ENCODE results near the gene CDSN. TPM values are rescaled to one million over a fixed set of nuclear protein-coding genes. Genes with fewer than 3 reads are reported as not detected.

Gene CDSN
- total RNA-seq, 1 donor from 2014 or later, result not detected

DNA sequence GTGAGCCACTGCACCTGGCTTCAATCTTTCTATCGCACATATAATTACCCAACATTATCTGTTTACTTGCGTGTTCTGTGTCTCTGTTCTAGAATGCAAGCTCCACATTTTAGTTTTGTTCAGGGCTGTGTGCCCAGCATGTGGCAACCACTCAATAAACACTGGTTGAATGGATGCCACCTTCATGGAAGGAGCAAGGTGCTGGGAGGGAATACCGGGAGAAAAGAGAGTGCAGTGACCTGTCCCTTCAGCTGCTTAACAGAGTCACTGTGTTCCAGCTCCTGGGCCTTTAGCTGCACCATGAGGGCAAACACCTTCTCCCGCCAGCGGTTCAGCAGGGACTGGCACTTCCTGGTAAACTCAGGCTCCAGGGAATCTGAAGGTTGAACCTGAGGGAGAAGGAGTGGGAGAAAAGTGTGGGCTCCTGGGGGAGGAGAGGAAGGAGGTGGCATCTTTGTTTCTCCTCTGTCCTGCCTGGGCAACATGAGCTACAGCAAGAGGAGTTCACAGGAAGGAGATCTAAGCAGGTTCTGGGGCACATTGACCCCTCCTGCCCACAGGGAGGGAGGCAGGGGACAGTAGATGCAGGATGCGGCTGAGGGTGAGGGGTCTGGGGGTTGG lies 29.7 kb upstream of the CDSN start:
- DNase-seq (ENCODE audit: extremely low read depth, low read depth, low spot score), result no peak

DNA sequence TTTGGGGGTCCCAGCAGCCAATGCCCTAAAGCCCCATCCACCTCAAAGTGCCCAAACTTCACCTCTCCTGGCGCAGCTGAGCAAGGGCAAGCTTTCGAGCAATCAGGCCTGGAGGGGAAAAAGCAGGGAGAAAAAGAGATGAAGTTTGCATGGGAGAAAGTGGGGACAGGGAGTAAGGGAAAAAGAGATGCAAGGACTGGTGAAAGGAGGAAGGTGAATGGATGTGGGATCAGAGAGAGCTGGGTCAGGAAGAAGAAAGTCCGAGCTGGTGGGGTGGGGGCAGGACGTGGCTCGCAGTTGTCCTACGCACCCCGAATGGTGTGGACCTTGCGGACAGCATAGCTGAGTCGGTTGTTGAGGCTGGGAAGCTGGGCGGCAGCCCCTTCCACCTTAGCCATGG lies 25.1 kb upstream of the CDSN start:
- no peak for DNase-seq (ENCODE audit: extremely low read depth, low read depth, low spot score)

DNA sequence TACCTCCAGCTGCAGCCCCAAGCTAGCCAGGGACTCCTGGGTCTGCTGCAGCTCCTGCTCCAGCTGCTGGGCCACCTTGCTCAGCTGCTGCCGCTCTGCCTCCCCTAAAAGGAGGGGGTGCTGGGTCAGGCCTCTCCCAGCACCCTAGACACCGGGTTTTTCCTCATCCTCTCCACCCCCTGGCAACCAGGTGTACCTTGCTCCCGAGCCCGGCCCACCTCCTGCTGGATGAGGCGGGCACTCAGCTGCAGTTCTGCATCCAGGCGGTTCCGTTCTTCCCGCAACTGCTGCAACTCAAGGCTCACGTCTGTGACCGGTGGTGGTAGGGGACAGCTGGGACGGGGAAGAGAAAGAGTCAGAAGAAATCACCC lies 24.7 kb upstream of the CDSN start:
- DNase-seq (ENCODE audit: extremely low read depth, low read depth, low spot score), result no peak

DNA sequence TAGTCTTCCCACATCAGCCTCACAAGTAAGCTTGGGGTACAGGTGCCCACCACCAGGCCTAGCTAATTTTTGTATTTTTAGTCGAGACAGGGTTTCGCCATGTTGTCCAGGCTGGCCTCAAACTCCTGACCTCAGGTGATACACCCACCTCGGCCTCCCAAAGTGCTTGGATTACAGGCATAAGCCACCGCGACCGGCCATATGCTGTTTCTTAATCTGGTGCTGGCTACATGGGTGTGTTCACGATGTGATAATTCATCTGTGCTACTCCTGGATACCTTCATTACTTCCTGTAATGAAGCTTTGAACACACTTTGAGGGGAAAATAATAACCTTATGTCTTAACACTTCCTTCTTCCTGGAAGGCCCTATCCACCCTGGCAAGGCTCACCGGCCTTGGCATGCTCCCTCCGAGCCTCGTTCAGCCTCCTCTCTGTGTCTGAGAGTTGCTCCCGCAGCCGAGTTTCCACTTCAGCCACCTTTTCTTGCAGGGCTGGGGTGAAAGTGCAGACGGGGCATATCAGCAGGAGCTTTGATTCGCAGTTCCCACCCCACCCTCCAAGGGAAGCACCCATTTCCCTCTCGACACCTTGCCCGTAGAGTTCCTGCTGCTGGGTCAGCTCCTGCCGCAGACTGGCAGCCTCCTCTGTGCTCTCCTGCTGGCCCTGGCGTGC lies 24.2 kb upstream of the CDSN start:
- no peak for DNase-seq (ENCODE audit: extremely low read depth, low read depth, low spot score)

DNA sequence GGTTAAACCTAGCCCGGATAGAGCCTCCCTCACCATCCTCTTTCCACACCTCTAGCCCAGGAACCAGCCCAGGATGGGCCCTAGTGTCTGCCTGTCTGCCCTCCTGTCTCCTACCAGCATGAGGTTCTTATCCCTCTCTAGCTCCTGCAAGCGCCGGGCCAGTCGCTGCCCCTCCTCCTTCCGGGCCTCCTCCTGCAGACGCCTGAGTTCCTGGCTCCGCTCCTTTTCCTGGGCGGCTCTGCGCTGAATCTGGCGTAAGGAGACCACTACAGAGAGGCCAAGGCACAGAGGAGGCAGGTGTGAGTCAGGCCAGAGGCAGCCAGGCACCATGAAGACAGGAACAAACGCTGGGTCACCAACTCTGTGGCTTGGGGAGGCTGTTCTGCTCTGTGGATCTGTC lies 22.9 kb upstream of the CDSN start:
- no peak for DNase-seq (ENCODE audit: extremely low read depth, low read depth, low spot score)

DNA sequence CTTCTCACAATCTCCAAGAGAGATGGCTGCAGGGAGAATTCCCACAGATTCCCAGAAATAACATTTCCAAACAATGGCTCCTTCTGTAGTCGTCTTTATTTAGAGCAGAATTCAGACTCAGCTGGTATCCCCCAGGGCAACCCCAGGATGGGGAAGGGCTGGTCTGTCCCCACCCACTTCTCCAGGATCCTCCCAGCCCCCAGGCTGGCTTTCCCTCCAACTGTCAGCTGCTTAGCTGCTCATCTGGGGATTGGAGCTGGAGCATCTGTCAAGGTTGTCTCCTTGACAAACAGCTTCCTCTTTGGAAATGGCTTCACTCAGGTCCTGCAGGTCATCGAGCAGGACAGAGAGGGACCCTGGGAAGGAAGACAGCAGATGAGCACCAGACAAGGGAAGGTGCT lies 22.1 kb upstream of the CDSN start:
- DNase-seq (ENCODE audit: extremely low read depth, low read depth, low spot score), result no peak

DNA sequence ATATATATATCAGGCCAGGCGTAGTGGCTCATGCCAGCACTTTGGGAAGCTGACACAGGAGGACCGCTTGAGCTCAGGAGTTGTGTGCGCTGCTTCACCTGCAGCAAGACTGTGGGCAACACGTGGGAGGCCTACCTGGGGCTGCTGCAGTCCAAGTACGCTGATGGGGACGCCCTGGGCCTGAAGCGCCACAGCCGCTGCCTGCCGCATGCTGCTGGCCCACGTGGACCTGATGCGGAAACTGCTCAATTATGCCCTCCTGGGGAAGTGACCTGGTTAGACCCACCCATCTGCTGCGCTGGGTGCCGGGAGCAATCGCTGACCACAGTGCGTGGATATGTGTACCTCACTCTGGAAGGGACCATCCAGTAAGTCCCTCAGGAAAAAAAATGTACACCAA lies 20.4 kb upstream of the CDSN start:
- DNase-seq (ENCODE audit: extremely low read depth, low read depth, low spot score), result no peak

DNA sequence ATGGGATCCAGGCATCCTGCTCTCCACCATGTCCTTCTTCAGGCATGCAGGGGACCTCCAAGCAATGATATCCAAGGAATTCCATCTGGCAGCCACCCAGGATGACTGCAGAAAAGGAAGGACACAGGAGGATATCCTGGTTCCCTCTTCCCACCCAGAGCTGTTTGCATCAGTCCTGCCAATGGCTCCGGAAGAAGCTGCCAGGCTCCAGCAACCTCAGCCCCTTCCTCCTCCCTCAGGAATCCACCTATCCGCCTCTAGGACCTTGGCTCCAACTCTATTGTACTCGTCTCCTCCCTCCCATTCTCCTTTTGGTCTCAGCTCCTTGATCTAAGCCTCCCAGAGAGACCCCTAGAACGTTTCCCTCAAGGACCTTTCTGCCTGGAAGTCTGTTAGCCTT lies 19.4 kb upstream of the CDSN start:
- no peak for DNase-seq (ENCODE audit: extremely low read depth, low read depth, low spot score)

DNA sequence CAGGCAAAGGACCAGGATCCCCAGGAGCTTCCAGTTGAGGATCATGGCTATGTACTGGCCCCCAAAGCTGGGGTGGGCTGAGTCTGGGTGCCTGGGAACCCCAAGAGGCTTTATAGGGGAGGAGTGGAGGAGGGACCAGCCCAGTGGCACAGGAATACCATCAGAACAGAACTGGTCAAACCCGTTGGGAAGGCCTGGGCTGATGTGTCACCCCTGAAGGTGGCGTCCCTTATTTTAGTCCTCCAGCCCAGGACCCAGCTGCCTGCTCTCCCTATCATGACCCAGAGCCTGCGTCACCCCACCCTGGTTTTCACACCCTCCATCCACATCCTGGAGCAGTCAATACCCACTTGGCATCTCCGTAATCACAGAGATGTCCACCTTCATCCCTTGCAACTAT lies 18.7 kb upstream of the CDSN start, which contains the start of gene PSORS1C2:
Gene PSORS1C2 (minus strand): TSS at position 85 of the 400 bp plus-strand sequence. CDS start 40 bp downstream, at position 45.
- DNase-seq (ENCODE audit: extremely low read depth, low read depth, low spot score), result no peak

DNA sequence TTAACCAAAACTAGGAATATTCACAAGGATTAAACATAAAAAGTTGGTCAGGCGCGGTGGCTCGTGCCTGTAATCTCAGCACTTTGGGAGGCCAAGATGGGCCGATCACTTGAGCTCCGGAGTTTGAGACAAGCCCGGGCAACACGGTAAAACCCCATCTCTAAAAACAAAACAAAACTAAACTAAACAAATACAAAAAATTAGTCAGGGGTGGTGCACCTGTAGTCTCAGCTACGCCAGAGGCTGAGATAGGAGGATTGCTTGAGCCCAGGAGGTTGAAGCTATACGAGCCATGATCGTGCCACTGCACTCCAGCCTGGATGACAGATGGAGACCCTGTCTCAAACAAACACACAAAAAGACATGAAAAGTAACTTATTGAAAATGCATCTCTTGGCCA lies 15.5 kb upstream of the CDSN start:
- no peak for DNase-seq (ENCODE audit: extremely low read depth, low read depth, low spot score)

DNA sequence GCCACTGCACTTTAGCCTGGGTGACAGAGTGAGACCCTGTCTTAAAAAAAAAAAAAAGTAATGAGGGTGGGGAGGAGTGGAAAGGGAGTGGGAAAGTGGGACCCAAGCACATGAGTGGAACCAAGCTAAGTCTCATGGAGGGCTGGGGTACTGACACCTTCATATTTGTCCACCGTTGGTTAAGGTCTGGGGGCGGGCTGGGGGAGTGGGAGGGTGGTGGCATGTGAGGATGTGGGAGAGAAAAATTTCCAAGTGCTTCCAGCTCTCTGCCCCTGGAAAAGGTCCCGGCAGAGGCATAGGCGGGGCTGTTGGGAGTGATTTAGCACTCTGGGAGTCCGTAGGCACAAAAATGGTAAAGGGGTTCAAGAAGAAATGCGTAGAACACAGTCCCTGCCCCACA lies 12.6 kb upstream of the CDSN start:
- no peak for DNase-seq (ENCODE audit: extremely low read depth, low read depth, low spot score)

DNA sequence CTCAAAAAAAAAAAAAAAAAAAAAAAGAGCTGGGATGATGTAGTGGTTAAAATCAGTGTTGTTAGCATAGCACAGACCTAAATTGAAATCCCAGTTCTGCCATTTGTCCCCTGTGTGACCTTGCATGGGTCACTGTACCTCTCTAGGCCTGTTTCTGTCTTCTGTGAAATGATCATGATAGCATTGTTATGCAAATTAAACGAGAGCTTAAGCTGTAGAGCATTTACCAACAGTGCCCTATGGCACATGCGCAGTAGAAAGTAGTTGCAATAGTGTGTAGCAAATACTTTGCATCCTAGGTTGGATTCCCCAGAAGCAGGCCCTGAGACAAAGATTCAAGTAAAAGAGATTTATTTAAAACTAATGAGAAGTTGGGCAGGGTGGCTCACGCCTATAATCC lies 11.3 kb upstream of the CDSN start:
- DNase-seq (ENCODE audit: extremely low read depth, low read depth, low spot score), result no peak

DNA sequence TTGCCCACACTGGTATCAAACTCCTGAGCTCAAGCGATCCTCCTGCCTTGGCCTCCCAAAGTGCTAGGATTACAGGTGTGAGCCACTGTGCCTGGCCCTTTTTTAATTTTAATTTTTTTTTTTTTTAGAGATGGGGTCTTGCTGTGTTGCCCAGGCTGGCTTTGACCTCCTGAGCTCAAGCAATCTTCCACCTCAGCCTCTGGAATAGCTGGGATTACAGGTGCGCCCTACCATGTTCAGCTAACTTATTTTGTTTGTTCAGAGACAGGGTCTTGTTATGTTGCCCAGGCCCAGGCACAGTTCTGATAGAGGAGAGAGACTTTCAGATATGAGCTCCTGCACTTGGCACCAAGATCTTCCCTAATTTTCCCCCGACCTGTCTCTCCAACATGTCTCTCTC lies 10.5 kb upstream of the CDSN start:
- DNase-seq (ENCODE audit: extremely low read depth, low read depth, low spot score), result no peak

DNA sequence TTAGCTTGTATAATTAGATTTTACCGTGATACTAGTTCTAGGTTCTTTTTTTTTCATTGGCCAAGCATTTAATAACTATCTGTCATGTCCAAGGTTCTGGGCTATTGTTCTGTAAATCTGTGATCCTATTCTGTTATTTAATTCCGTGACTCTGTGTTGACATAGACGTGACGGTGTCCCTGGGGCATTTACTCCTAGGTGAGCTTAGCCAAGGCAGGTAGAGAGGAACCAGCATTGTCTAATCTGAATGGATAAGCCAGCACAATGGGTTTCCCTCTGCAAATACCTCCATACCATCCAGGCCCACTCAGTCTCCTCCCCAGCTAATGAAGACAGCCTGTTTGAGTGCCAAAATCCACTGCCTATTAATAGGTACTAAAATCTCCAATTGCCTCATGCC lies 8.9 kb upstream of the CDSN start:
- no peak for DNase-seq (ENCODE audit: extremely low read depth, low read depth, low spot score)

DNA sequence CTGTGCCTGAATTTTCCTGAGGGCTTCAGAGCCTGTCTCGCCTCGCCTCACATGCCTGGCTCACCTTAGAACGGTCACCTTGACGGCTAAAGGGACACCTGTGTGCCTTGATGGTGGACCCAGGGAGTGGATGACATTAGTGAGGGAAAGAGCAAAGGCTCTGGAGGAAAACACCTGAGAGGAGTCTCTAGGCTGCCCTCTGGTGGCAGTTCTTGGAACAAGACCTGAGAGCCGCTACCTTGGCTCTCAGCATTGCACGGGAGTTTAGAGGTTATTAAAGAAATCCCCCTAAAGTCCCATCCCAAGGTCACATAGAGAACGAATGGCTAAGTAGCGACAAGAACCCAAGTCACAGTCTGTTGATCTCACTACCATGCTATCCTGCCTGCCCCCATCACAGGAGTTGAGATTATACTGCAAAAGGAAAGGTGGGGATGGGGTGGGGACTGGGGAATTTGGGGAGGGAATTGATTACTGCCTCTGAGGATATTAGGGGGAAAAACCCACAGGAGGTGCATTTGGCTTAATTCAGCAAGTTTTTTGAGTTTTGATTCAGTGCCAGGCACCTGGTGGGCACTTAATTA lies 7.9 kb upstream of the CDSN start:
- no peak for DNase-seq (ENCODE audit: extremely low read depth, low read depth, low spot score)

DNA sequence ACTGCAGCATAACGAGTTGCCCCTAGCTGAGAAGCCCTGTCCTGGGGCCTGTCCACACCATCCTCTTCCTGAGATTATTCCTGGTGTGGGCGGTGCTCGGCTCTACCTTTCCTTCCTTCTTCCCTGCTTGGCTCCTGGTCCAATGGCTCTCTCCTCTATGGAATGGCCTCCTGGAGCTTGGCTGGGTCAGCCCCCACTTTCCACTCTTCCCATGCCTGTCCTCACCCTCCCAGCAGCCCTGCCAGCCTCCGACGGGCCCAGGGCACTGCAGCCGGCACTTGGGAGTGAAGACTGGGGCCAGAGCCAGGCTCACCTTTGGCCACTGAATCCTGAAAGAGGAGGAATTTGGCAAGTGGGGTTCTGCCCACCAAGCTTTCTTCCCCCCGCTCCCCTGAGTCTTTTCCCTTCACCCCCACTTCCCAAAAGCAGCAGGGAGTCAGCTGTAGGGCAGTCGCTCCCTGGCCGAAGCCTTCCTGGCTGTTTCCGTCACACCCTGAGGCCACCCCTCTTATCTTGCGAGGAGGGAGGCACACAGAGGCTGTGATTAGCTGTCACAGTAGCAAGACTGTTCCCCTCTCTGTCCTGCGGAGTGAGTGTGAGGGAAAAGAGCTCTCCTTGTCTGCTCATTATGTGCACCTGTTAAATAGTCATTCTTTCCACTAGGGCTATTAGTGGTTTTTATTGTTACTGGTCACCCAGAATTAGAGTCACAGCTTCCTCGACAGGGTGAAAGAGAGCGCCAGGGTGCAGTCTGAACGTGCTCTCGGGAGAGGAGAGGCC lies 6.3 kb upstream of the CDSN start:
- no peak for DNase-seq (ENCODE audit: extremely low read depth, low read depth, low spot score)

DNA sequence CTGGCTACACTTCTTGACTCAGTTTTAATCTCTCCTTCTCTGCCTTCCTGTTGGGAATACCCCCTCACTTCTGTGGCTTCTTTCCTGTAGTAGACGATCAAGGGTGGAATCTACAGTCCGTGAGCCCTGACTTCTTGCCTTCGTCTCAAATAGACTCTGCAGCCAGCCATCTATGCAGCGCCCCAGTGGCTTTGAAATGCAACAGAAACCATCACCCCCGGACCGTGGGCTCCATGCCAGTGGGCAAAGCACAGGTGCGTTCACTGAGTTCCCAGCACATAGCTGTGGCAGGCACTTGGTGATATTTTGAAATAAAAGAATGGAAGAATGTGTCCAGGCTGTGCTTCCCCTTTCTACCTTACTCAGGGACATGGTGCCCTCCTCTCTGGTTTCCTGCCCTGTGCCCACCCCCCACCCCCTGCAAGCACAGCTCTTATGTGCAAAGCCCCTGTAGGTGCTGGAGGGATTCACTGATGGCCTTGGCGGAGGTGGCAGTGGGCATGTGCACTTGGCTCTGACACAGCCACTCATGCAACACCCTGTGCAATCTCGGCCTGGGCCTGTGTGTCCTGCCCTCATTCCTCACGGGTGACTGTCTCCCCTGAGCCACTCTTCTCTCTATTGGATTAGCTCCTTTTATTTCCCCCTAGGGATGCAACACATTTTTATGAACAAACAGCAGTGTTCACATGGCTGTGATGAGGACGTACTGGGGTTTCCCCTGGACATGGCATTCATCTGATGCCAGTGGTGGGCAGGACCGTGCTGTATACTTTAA lies 5.5 kb upstream of the CDSN start:
- DNase-seq (ENCODE audit: extremely low read depth, low read depth, low spot score), result no peak

DNA sequence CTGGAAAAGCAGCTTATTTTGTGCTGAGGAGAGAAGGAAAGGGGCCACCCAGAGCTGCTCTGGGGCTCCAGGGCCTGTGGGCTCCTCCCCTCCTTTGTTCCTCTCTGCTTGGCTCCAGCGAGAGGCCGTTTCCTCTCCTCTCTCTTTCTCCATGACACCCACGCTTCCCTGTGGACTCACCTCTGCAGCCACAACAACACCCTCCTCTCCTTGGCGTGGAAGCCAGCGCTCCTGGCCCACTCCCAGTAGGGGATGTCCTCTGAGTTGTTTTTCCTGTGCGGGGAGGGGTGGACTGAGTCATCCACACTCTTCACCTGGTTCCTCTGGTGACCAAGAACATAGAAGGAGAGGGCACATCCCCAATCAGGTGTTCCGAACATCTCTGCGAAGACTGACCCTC lies 4.9 kb upstream of the CDSN start:
- no peak for DNase-seq (ENCODE audit: extremely low read depth, low read depth, low spot score)

DNA sequence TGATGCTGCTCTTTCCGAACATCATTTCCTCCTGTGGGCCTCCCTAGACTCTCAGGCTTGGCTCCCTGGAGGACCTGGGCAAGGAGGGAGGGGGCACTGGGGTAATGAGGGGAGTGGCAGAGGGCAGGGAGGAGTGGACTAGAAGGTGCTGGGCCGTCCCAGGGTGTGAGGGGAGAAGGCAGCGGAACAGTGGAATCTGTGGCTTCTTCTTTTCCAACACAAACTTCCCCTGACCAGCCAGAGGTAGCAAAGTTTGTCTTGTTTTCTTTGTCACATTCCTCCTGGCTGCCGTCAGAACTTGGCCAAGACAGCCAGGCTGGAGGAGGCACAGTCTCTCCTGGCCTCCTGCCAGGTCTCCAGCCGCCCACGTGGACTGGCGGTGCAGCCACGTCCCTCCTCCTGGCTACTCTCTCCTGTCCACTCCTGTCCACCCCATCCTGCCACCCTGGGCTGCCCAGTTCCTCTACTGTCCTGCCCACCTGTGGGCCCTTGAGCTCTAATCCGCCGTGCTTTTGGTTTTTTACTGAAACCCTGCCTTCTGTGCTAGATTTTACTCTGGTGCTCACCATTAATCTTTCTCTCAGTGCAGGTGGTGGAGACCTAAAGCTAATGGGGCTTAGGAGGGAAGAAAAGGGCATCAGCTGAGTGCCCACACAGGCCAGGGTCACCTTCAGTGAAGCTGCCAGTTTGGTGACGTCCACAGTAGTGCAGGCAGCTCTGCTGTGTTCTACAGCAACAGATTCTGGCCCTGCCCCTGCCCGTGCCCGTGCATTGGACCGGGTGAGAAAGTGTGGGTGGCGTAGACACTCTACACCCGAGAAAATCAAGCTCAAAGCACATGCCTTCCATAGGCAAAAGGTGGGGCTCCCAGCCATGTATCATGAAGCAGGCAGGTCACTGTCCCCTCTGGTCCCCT lies 2.8 kb upstream of the CDSN start:
- DNase-seq (ENCODE audit: extremely low read depth, low read depth, low spot score), result no peak
